Daoy (cell line): ENCODE measurements around the gene TPGS1. TPM values are rescaled to one million over a fixed set of nuclear protein-coding genes. Genes with fewer than 3 reads are reported as not detected.
"Not testable (repeated sequence)": the region's sequence is repeated elsewhere in the genome, so short reads cannot be mapped to it uniquely, and the experiment has no call there.

ENCODE experiments used
- DNase-seq: peaks from one replicate; pipeline ENCODE4 v3.0.0-alpha.2; 2015; ENCODE audit warnings: low read depth
- total RNA-seq: library from RNA; depleted of rRNA; stranded (reverse); fragments of >200 nt; shearing (Covaris generic); gene quantifications from 2 replicates; pipeline ENCODE4 v1.2.3, GENCODE V29; 2014

The TPGS1 gene
- total RNA-seq, 1 experiment from 2014 or later, result 54.9 TPM

DNA sequence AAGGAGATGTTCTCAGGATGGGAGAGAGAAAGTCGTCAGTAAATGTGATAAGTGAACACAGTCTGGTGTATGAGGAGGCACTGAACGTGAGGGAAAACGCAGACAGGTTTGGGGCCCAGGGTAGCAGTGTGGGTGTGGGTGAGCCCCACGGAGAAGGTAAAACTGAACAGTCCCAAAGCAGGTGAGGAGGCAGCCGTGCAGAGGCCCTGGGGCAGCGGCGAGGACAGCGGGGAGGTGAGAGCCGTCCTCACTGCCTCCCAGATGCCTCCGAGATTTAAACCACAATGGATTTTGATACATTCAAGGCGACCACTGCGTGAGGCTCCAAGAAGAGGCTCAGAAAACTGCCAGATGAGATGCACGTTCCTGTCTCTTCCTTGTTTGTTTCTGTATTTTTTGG is 31.9 kb upstream of the TPGS1 start:
- DNase-seq, result no peak

GRCh38 chr19:478236-478903 is 28.9 kb upstream of the TPGS1 start:
- DNase-seq, result no peak

DNA sequence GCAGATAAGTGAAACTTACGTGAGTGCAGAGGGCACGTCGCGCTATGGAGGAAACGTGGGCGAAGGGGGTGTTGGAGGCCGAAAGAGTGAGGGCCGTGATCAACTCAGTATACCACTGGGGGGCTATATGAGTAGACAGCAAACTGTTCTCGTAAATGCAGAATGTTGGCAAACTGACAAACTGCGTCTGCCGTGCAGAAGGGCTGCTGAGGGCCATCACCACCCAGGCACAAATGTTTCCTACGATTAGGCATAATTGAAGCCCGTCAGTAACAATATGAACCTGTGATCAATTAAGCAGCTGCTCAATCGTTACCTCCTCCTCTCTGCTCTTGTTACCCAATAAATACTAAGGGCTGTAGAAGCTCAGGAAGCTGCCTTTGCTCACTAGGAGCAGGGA is 28.3 kb upstream of the TPGS1 start:
- DNase-seq, result no peak

DNA sequence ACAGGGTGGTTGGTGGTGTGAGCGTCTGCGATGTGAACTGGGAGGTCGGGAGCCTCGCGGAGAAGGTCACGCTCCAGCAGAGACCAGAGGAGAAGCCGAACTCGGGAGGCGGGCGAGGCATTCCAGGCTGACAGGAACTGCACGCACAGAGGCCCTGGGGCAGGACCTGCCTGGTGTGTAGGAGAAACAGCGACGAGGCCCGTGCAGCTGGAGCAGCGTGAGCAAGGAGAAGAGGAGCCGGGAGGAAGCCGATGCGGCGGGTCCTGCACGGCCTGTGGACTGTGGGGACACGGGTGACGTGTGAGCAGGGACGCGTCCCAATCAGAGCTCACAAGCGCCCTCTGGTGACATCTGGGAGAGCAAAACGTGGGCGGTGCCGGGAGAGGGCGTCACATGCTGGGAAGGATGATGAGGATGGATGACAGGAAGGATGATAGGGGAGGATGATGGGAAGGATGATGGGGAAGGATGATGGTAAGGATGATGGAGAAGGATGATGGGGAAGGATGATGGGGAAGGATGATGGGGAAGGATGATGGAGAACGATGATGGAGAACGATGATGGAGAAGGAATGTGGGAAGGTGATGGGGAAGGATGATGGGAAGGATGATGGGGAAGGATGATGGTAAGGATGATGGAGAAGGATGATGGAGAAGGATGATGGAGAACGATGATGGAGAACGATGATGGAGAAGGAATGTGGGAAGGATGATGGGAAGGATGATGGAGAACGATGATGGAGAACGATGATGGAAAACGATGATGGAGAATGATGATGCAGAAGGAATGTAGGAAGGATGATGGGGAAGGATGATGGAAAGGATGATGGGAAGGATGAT is 27.1 kb upstream of the TPGS1 start:
- DNase-seq, result peak; percentile 57

- not testable (repeated sequence) for DNase-seq
These were observed 26.2 kb upstream of the TPGS1 start for GRCh38 chr19:481100-481499.

GRCh38 chr19:482186-483041 is 24.9 kb upstream of the TPGS1 start:
- DNase-seq, result no peak

GRCh38 chr19:483332-484072 is 23.8 kb upstream of the TPGS1 start:
- no peak for DNase-seq

DNA sequence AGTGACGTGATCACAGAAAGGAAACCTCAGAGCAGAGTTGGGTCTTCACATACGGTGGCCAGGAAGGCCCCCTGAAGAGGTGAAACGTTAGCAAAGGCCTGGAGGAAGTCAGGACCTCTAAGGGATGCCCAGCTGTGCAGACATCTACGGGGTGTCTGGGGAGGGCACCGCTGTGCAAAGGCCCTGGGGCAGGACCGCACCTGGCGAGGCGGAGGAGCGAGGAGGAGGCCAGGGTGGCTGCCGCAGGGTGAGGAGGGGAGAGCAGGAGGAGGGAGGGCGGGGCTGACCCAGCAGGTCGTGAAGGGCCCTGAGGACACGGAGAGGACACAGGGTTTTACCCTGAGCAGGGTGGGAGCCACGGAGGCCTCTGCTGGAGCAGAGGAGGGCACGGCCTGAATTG is 22.8 kb upstream of the TPGS1 start:
- DNase-seq, result no peak

GRCh38 chr19:485077-485476 is 22.2 kb upstream of the TPGS1 start:
- DNase-seq, result no peak

DNA sequence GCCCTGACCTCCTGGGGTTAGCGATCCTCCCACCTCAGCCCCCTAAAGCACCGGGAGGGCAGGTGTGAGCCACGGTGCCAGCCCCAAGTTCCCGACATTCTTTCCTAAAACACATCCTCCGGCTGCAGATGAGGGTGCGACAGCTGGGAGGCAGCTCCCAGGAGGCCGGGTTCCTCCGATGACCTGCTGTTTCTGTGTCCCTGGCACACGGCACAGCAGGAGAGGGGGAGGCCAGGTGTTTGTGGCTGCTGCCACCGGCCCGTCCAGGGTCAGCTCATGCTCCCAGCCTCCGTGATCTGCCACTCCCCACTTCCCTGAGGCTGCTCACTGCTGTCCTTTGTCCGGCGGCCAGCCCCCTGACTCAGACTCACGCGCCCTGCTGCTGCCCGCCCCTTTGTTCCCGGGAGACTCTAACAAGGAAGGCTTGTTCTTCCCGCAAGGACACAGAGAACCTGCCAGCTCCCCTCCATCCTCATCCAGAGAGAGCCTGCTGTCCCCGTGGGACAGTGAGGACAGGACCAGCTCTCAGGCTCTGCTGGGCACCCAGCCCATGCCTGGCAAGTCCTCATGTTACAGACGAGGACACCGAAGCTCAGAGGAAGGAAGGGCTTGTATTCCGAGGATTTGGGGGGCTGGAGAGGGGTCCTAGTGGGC is 21.6 kb upstream of the TPGS1 start:
- DNase-seq, result peak; percentile 60

- DNase-seq, result peak; percentile 97
These were observed 18.5 kb upstream of the TPGS1 start for GRCh38 chr19:488505-489417.

GRCh38 chr19:489418-490196 is 17.7 kb upstream of the TPGS1 start:
- no peak for DNase-seq

DNA sequence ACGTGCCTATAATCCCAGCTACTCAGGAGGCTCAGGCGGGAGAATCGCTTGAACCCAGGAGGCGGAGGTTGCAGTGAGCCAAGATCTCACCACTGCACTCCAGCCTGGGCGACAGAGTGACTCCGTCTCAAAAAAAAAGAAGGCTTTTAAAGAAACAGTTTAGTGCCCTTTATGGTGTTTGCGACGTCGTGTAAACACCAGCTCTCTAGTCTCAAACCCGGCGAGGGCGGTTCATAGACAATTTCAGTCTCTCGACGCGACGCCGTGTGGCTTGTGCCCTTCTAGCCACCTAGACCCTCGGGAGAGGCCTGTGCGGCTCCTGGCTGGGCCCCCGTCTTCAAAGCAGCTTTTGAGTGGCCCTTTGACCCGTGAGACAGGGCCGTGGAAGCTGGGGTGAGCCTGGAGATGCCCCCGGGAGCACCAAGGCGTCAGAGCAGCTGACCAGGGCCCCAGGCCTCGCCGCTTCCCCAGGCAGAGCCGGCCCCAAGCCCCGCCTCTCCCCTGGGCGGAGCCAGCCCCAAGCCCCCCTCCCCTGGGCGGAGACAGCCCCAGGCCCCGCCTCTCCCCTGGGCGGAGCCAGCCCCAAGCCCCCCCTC is 16.1 kb upstream of the TPGS1 start:
- DNase-seq, result no peak

DNA sequence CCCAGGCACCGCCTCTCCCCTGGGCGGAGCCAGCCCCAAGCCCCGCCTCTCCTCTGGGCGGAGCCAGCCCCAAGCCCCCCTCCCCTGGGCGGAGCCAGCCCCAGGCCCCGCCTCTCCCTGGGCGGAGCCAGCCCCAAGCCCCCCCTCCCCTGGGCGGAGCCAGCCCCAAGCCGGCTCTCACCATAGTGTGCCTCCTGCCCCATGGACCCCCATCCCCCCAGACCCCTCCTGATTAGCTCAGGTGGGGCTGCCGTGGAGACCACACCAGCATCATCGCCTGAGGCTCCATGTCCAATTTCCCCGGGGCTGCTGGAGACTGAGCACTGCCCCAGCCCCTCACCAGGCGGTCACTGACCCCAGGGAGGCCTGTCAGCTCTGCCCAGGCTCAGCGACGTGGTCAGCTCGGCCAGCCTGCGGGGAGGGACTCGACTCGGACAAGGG is 15.2 kb upstream of the TPGS1 start:
- no peak for DNase-seq

DNA sequence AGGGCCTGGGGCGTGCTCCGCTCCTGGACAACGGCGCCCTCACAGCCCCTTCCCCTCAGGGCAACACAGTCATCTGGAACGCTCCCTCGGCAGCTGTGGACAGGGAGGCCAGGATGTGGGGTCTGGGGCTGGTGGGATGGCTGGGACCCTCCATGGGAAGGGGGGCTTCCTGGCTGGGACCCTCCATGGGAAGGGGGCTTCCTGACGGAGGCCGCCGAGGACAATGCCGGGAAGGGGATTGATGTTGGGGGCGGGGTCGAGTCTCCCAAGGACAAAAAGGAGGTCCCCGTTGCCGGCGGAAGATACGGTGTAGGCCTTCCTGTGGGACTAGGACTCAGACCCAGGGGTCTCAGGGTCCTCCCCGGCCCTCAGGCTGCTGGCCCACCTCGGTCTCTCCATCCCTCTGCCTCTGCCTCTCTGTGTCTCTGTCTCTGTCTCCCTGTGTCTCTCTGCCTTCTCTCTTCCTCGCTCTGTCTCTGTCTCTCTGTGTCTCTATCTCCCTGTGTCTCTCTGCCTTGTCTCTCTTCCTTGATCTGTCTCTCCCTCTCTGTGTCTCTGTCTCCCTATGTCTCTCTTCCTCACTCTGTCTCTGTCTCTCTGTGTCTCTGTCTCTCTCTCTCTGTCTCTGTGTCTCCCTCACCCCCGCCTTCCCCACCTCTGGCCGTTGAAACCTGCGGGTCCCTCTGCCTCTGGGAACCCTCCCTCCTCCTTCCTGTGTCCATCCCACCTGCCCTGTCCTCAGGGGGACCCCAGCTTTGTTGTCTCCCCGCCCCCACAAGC is 13.7 kb upstream of the TPGS1 start:
- DNase-seq, result no peak

GRCh38 chr19:494171-495080 is 12.9 kb upstream of the TPGS1 start:
- no peak for DNase-seq

DNA sequence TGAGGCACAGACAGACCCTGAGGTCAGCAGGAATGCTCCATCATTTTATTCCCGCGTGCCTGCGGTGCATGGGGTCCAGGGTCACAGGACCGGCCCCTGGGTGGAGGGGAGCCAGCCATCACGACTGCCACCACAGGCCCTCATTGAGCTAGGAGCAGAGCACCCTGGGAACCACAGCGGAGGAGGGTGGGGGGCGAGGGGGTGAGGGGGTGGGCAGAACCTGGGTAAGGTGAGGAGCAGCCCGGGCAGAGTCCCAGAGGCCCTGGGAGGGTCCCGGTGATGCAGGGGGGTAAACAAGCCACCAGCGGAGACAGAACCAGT is 12.3 kb upstream of the TPGS1 start:
- DNase-seq, result no peak
